Fibroblast of gingiva (primary cell): Measurements from ENCODE around the gene SHBG.

Experiments used
- DNase-seq: peaks from one replicate; pipeline ENCODE4 v3.0.0-alpha.2; 2011; ENCODE audit warnings: low read depth

SHBG gene

DNA sequence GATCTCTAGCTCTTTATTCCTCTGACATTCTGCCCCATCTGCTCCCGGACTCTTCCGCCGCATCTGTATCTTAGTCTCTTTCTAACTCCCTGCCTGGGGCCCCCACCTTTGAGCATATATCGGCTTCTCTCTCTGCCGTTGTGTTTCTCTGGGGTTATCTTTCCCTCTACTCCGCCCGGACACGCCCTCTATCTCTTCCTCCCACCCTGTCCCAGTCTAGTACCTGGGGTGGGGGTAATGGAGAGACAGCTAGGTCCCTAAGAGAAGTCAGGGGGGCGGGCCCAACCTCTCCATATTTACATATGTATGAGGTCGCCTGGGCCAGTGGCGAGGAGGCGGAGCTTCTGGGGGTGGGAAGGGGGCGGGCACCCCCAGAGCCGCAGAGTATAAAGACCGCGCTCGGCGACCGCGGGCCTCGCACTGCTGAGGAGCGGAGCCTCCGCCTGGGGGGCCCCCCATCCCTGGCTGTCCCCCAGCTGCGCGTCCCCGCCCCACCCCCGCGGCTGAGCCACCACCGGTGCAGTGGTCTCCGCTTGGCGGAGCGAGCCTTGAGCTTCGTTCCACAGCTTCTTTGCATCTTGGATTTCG lies 20.7 kb downstream of the SHBG start, which contains the start of gene ATP1B2:
Gene ATP1B2, plus strand, starts transcription at position 418 of the 588 bp plus-strand sequence. CDS start 593 bp downstream, outside the sequence.
- DNase-seq, result no peak

DNA sequence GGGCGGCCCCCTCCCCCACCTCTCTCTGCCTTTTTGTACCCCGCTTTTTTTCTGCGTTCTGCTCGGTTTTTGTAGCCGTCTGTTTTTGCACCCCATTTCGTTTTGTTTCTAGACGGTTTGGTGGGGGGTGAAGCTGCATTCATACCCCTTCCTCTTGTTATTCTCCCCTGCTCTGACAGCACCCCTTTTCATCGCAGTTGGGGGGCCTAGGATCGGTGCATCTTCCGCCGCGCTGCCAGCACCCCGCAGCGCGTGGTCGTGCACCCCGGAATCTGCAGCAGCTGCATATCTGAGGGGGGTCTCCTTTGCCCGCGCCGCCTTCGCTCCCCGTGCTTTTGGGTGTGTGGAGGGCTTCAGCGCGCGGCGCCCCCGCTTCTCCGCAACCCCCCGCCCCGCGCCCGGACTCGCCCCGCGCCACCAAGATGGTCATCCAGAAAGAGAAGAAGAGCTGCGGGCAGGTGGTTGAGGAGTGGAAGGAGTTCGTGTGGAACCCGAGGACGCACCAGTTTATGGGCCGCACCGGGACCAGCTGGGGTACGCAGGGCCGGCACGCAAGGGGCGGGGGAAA lies 21.2 kb downstream of the SHBG start:
- no peak for DNase-seq

DNA sequence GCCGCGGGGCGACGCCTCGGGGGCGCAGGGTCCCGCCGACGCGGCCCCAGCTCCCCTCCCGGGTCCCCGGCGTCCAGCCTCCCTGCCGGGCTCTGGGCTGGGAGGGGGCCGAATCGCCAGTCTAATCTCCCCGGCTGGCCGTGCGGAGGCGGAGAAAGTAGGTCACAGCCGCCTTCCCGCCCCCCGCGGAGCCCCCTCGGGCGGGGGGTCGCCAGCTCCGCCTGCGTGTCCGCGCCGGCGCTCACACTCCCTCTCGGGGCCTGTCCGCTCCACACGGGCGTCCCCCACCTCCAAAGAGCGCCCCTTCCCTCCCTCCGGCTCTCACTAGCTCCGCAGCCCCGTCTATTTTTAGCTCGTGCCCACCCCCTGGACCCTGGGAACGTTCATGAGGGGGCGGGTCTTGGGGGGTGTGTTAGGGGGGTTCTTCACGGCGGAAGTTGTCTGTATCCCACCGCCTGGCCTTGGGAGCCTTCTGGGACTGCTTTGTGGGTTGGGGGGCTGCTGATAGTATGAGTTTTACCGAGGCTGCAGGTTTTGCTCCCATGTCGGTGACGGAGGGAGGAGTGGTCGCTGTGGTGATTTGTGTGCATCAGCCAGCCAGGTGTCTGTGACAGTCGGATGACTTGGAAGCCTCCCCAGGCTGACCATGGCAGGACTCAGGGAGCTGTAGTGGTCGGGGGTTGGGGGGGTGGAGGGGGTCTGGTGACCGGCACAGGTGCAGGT lies 21.9 kb downstream of the SHBG start:
- DNase-seq, result no peak

DNA sequence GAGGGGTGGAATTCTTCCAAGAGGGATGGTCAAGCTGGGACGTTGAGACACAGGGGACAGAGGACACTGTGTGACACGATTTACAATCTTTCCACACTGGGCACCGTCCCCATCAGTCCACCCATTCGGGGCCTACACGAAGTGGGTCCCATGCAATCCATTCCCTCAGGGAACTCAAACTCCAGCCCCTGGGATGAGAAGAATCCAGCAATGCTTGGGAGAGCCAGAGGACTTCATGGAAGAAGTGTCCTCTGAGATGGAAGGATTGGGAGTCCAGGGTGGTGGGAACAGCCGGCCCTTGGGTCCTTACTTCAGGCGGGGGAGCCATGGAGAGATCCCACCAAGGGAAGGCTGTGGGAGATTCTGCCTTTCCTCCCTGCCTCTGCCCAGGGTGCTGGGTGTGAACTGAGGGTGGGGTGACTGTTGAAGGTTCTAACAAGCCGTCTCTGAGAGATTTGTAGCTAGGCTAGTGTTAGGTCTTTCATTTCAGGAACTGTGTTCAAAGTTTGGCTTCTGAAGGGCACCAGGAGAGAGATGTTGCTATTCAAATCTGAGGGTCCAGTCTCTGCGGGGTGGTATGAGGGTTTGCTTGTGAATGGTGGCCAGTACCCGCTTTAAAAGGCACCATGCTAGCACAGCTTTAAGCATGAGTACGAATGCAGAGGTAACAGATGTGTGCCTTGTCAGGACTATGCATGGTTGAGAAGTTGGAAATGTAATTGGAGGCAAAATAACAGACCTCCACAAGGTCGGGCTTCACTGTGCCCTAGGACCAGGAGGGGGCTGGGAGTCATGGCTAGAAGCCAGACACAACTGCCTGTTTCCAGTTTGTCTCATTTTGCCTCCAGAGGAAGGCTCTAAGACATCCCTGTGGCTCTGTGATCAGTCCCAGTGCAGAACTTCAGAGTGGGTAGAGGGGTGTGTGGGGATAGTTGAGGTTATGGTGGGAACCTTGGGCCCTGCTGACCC lies 22.7 kb downstream of the SHBG start:
- no peak for DNase-seq

DNA sequence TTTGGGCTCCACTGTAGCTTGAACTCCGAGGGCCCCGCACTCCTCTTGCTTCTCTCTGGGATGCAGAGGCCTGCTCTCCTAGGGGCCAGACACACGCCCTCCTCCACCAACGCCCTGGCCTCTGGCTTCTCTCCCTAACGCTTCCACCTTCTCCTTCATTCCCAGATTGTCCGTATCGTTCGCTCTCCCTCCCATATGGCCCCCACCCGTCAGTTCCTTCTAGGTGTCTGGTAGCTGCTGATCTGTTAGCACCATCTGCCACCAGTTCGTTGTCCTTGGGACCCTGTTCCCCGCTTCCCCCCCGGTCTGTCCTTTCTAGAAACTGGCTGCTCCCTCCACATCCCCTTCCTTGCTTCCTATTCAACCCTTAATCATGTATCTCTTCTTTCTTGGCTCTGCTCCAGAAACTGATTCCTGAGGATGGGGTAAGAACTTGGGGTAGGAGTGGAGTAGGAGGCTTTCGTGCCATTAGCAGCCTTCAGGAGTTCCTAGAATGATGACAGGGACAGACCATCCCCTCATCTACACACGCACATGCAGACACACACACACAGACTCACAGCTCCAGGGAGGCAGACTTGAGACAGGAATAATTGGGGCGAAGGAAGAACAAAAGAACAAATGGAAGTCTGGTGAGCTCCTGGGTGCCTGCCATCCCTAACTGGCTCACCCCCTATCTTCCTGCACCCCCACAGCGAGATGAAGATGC lies 25.1 kb downstream of the SHBG start:
- no peak for DNase-seq

DNA sequence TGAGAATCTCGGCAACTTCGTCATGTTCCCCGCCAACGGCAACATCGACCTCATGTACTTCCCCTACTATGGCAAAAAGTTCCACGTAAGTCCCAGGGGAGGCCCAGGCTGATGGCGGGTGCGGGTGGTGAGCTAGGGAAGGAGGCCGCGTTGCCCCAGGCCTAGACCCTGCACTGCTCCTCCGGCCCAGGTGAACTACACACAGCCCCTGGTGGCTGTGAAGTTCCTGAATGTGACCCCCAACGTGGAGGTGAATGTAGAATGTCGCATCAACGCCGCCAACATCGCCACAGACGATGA lies 25.6 kb downstream of the SHBG start:
- DNase-seq, result no peak

DNA sequence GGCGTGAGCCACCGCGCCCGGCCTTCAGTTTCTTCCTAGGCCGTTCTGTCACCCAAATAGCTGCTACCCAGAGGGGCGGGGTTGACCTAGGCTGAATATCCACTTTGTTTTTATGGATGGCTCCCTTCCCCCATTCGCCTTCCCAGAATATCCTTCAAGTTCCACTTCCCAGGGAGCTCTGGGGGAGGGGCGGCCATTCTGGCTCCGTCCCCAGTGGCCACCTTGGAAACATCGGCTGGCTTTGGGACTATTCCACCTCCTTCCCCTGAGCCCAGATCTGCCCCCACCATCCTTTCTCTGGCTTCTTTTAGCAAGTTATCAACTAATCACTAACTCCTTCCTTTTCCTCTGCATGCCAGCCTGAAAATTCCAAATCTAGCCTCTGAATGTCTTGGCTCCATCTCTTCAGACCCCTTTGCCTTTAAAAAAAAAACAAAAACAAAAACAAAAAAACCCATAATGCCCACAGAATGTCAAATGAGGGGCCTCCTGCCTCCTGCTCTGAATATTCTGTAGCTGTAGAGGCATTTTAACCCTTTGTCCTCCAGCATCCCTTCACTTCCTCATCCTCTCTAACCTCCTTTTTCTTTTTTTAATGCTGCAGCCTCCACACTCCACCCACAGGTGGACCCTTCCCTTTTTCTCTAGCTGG lies 27.1 kb downstream of the SHBG start:
- no peak for DNase-seq

DNA sequence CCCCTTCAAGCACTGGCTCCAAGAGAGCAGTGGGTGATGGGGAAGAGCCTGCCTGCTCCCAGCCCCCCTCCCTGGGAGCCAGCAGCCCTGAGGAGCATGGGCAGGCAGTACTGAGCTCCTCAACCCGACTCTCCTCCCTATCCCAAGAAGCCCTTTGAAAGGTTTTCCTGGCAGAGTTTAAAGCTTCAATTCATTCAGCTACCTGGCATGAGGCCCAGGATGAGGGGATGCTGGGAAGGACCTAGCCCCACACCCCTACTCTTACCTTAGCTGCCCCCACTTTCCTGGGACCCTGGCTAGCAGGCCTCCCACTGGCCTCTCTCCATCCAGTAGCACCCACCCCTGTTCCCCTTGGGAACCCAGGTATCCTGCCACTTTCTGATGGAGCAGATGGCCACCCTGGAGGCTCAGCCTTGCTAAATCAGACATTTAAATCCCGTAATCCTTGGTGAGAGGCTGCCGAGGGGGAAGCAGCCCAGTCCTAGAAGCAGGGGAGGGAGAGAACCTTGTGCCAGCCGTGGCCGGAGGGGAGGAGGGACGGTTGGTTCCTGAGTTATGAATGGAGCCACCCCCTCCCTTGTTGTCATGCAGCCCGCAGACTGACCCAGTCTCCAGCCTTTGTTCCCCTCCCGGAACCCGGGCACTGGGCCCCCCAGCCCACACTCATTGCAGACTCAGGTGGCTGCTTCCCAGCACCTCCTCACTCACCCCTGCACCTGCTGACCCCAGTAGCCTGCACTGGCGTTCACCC lies 37.9 kb downstream of the SHBG start:
- DNase-seq, result no peak

DNA sequence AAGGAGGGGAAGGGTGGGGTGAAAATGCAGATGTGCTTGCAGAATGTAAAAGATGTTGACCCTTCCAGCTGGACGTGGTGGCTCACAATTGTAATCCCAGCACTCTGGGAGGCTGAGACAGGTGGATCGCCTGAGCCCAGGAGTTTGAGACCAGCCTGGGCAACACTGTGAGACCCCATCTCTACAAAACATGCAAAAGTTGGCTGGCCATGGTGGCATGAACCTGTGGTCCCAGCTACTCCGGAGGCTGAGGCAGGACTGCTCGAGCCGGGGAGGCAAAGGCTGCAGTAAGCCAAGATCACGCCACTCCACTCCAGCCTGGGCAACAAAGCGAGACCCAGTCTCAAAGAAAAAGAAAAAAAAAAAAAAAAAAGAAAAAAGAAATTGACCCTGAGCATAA lies 38.5 kb downstream of the SHBG start:
- no peak for DNase-seq

DNA sequence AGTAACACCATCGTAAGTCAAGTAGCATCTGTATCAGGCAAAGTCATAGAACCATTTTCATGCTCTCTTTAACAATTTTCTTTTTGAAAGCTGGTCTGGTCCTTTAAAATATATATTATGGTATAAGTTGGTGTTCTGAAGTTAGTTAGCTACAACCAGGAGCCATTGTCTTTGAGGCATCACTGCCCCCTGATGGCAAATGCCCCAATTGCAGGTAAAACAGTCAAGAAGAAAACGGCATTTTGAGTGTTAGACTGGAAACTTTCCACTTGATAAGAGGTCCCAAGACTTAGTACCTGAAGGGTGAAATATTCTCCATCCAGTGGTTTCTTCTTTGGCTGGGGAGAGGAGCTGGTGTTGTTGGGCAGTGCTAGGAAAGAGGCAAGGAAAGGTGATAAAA lies 43.3 kb downstream of the SHBG start:
- DNase-seq, result no peak

DNA sequence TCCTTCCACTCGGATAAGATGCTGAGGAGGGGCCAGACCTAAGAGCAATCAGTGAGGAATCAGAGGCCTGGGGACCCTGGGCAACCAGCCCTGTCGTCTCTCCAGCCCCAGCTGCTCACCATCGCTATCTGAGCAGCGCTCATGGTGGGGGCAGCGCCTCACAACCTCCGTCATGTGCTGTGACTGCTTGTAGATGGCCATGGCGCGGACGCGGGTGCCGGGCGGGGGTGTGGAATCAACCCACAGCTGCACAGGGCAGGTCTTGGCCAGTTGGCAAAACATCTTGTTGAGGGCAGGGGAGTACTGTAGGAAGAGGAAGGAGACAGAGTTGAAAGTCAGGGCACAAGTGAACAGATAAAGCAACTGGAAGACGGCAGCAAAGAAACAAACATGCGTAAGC lies 45.0 kb downstream of the SHBG start:
- DNase-seq, result no peak

DNA sequence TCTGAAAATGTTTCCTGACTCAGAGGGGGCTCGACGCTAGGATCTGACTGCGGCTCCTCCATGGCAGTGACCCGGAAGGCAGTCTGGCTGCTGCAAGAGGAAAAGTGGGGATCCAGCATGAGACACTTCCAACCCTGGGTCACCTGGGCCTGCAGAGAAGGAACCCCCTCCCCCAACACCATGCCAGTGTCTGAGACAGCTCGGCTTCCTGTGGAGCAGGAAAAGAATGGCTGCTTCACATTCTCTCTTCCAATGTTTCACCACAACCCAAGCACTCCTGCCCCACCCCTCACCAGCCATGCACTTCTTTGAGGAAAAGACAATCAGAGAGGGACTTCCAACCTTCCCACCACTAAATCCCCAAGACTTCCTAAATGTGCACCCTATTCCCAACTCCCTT lies 46.6 kb downstream of the SHBG start:
- DNase-seq, result no peak

DNA sequence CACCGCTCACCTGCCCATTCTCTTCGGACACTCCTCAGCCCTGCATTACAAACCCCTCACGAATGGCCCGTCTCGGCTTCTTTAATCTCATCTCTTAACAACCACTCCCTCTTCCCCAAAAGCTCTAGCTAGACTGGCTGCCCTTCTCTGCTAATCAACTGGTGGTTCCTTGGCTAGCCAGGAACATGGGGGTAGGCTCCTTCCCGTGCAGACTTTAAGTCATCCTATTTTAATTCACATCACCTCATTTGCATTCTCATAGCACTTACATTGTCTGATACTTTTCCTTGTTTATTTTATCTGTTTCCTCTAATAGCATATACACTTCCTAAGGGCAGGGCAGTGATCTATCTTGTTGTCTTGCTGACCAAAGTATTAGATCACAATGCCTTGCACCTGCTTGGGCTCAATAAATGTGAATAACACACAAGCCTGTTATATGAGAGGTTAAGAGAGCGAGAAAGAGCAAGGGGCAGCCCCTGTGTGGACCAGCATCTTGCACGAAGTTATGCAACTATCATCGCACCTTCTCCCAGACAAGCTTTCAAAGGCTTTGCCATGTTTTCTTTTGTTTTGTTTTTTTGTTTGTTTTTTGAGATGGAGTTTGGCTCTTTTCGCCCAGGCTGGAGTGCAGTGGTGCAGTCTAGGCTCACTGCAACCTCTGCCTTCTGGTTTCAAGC lies 47.6 kb downstream of the SHBG start:
- DNase-seq, result no peak
